ENCODE data around the gene IL36B.

The IL36B gene

GRCh38 chr2:113050921-113051895 is 1.5 kb downstream of the IL36B start:
- DNase-seq: no peak

- no peak for DNase-seq
These were observed 6.2 kb downstream of the IL36B start for GRCh38 chr2:113046465-113046864.

GRCh38 chr2:113041871-113042270 is 10.8 kb downstream of the IL36B start:
- no peak for DNase-seq

GRCh38 chr2:113039719-113040118 is 12.9 kb downstream of the IL36B start:
- DNase-seq: no peak

- no peak for DNase-seq
These were observed 13.5 kb downstream of the IL36B start for GRCh38 chr2:113039158-113039557.

- DNase-seq: no peak
These were observed 14.4 kb downstream of the IL36B start for GRCh38 chr2:113038291-113038690.

- no peak for DNase-seq
These were observed 15.9 kb downstream of the IL36B start for GRCh38 chr2:113036763-113037162.

- no peak for DNase-seq
These were observed 18.7 kb downstream of the IL36B start for GRCh38 chr2:113034016-113034415.

- DNase-seq: no peak
These were observed 19.9 kb downstream of the IL36B start for GRCh38 chr2:113032737-113033136.

GRCh38 chr2:113028112-113028511 is 24.6 kb downstream of the IL36B start:
- DNase-seq: no peak

- DNase-seq: no peak
These were observed 25.0 kb downstream of the IL36B start for GRCh38 chr2:113027691-113028090.

GRCh38 chr2:113025737-113026136 is 26.9 kb downstream of the IL36B start:
- no peak for DNase-seq

GRCh38 chr2:113024764-113025163 is 27.9 kb downstream of the IL36B start:
- no peak for DNase-seq

- no peak for DNase-seq
These were observed 31.4 kb downstream of the IL36B start for GRCh38 chr2:113021312-113021711.

- no peak for DNase-seq
These were observed 34.2 kb downstream of the IL36B start for GRCh38 chr2:113018509-113018908.

- no peak for DNase-seq
These were observed 37.0 kb downstream of the IL36B start for GRCh38 chr2:113015655-113016054.

- DNase-seq: no peak
These were observed 37.6 kb downstream of the IL36B start for GRCh38 chr2:113015042-113015441.

- DNase-seq: no peak
These were observed 38.6 kb downstream of the IL36B start for GRCh38 chr2:113014067-113014466.

- DNase-seq: no peak
These were observed 39.4 kb downstream of the IL36B start for GRCh38 chr2:113013336-113013661.

- DNase-seq: no peak
These were observed 40.0 kb downstream of the IL36B start for GRCh38 chr2:113012436-113013335.

- no peak for DNase-seq
These were observed 41.6 kb downstream of the IL36B start for GRCh38 chr2:113011108-113011507.

GRCh38 chr2:113010088-113010487 is 42.6 kb downstream of the IL36B start:
- DNase-seq: no peak

GRCh38 chr2:113009622-113010021 is 43.0 kb downstream of the IL36B start:
- no peak for DNase-seq

- no peak for DNase-seq
These were observed 45.4 kb downstream of the IL36B start for GRCh38 chr2:113007250-113007649.

Data from NCI-H524 treated with DMSO at 0.1 percent for 48 hours (cell line).